DMS114 treated with DMSO at 0.1 percent for 48 hours (cell line): ENCODE measurements around the gene RABEP1.

Source experiments
- DNase-seq: peaks from one replicate; lab custom pipeline; 2025; ENCODE audit not compliant: unreplicated experiment; lab: John Stamatoyannopoulos, UW

The RABEP1 gene

GRCh38 chr17:5355421-5356129 lies 73.5 kb downstream of the RABEP1 start:
- no peak for DNase-seq

DNA sequence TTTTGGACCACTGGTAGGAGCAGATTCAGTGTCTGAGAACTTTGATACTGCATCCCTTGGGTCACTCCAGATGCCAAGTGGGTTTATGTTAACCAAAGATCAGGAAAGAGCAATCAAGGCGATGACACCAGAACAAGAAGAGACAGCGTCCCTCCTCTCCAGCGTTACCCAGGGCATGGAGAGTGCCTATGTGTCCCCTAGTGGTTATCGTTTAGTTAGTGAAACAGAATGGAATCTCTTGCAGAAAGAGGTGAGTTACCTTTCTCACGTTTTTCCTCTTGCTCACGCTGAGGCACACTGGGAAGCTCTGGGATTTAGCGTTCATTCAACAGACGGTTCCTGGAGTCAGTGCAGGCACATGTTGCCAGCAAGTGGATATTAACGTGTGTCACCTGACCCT lies 79.3 kb downstream of the RABEP1 start:
- no peak for DNase-seq

DNA sequence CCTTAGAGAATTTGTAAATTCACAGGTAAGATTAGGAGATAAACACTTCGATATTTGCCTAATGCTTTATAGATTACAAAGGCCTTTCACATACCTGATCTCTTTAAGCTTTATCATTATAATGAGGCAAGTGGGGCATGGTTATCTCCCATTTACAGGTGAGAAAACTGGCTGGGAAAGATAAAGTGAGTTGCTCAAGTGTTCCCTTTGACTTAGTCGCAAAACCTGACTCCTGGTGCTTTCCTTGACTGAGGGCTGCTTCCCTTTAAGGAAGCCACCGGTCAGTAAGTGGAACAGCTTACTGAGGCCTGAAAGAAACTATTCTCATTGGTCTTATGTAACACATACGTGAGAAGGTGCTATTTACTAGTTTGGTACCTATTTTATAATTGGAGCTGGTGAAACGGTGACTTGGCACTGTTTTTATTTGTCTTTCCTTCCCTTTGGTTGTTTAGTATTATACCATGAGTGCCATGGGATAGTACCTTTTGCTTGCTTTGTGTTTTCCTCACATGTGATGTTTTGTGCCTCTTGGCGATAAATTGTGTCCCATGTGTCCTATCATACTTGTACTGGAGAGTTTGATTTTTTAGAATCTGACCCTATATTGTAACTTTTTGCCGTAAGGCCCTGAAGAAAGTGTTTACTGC lies 80.2 kb downstream of the RABEP1 start:
- no peak for DNase-seq

GRCh38 chr17:5364156-5364555 lies 82.1 kb downstream of the RABEP1 start:
- no peak for DNase-seq

DNA sequence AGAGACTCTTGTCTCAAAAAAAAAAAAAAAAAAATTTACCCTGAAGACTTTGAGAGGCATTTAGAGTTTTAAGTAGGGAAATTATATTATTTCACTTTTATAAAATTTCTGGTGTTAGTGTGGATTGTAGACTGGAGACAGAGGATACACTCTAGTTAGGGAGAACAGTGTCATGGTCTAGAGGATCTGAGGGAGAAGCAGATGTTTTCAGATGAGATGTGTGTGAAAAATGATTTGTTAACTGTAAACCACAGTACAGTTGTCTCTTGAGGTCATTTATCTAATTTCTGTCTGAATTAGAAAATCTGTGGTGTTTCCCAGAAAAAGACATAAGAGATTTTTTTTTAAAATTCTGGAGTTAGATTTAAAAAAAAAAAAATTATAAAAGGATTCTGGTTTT lies 82.6 kb downstream of the RABEP1 start:
- no peak for DNase-seq

- no peak for DNase-seq
Observed at GRCh38 chr17:5365831-5366230, 83.7 kb downstream of the RABEP1 start.

GRCh38 chr17:5370411-5370810 lies 88.3 kb downstream of the RABEP1 start:
- no peak for DNase-seq

DNA sequence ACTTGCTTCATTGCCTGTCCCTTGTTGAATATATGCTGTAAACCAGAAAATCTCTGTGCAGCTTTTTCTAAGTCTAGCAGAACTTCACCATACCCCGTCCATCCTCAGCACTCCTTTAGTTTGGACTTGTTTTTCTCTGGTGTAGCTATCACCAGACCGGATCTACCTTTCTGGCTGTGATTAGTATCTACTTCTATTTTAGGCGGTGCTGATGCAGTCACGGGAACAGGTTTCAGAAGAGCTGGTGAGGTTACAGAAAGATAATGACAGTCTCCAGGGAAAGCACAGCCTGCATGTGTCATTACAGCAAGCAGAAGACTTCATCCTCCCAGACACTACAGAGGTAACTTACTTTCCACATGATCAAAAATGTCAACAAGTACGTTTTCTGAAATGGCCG lies 91.0 kb downstream of the RABEP1 start:
- DNase-seq: no peak

GRCh38 chr17:5378566-5379207 lies 96.6 kb downstream of the RABEP1 start:
- no peak for DNase-seq

DNA sequence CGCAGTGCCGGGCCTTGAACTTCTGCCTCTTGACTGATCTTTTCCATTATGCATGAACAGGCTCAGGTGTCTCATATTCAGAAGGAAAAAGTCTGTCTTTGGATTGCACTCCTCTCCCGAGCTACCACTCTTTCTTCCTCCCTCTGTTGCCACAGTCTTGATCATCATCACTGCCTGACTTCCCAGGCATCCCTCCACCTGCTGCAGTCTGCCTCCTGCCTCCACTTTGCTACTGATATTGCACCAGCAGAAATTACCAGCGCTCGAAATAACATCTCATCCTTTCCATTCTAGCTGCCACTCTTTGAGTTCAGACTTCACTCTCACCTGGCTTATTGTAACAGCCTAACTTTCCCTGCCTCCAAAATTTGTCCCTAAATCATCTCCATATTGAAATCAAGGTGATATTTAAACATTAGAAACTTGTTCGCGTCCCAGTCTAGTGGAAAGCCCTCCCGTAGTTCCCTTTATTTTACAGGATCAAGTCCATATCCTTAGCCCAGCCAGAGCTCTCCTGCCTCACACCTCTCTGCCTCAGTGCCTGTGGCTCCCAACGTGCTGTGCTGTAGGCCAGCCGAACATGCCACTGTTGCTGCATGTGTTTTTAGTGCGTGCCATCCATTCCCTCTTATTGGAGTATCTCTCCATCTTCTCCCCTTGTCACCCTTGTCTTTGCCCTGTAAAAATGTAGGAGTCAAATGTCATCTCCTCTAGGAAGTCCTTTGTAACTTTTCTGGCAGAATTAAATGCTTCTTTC lies 97.4 kb downstream of the RABEP1 start:
- no peak for DNase-seq

- DNase-seq: no peak
Observed at GRCh38 chr17:5380491-5381135, 98.5 kb downstream of the RABEP1 start.

DNA sequence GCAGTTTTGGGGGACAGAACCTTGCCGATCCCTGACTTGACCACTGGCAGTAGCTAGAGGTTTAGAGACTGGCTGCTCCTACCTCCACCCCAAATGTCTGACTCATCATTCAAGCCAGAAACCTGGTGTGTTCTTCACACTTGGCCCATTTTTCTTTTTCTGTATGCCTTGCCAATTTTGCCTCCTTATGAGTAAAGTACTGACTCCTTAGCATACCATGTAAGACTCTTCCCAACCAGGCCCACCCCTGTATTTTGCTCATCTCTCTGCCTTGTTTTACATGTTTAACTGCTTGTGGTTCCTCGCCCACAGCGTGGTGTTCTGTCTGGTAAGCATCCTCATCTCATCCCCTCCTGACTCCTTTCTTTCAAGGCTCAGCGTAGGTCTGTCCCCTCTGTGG lies 99.5 kb downstream of the RABEP1 start:
- no peak for DNase-seq

- no peak for DNase-seq
Observed at GRCh38 chr17:5391678-5392077, 109.6 kb downstream of the RABEP1 start.

DNA sequence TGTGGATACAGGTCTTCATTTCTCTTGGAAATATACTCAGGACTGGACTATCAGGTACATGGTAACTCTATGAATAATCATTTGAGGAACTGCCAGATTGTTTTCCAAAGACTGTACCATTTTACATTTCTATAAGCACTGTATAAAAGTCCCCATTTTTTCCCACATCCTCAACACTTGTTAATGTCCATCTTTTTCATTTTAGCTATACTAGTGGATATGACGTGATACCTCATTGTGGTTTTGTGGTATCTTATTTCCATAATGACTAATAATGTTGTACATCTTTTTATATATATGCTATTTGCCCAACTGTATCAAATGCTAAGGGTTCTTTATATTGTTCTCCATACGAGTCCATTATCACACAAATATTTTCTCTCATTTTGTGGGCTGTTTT lies 114.5 kb downstream of the RABEP1 start:
- no peak for DNase-seq

DNA sequence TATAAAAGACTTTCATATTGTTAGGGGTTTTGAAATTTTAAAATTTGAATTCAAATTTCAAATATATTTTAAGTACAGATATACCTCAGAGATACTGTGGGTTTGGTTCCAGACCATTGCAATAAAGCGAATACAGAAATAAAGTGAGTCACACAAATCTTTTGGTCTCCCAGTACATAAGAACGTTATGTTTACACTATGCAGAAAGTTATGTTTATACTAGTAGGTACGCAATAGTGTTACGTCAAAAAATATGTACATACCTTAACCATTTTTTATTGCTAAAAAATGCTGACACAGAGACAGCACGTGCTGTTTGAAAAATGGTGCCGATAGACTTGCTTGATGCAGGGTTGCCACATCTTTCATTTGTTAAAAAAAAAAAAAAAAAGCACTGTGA lies 117.7 kb downstream of the RABEP1 start:
- no peak for DNase-seq

- no peak for DNase-seq
Observed at GRCh38 chr17:5405400-5405799, 123.3 kb downstream of the RABEP1 start.

GRCh38 chr17:5408186-5408585 lies 126.1 kb downstream of the RABEP1 start:
- no peak for DNase-seq

DNA sequence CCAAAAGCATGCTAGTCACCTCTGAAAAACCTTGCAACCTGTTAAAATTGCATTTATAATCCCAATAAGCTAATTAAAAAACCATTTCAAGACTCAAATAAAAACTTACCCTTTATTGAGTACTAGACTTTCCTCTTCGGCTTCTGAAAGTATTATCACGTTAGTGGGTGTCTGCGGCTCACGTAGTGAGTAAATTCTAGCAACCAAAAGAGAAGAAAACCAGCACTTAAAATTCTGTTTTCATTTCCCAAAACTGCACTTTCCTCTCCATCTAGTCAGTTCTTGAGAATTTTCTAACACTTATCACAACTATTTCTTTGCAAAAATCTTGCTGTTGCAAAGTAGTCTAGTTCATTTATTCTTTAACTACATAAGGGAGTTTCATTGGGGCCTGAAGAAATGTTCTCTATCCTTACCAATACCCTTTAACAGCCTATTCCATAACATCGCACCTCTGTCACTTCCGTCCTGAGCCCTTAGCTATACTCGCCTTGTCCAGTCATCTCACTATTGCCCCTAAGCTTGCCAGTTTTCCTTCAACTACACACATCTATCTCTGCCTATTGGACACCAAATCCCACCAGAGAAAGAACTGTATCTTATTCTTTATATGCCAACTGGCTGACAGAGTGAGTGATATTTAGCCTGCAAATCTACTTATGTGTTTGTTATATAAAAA lies 128.6 kb downstream of the RABEP1 start:
- no peak for DNase-seq

- no peak for DNase-seq
Observed at GRCh38 chr17:5413682-5414081, 131.6 kb downstream of the RABEP1 start.

DNA sequence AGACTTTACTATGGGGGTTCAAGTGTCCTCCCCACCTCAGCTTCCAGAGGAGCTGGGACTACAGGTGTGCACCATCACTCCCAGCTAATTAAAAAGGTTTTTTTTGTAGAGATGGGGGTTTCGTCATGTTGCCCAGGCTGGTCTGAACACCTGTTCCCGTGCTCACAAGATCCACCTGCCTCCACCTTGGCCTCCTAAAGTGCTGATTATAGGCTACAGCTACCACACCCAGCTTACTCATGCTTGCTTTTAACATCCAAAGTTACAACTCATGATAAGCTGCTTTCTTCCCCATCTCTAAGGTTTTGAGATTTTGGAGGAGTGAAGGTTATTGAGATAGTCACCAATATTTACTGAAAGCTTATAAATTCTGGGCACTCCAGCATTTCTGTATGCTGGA lies 134.8 kb downstream of the RABEP1 start:
- no peak for DNase-seq
